Right lobe of liver (tissue), 6 donors: Measurements from ENCODE around the gene MMP1. TPM values are rescaled to one million over a fixed set of nuclear protein-coding genes. Genes with fewer than 3 reads are reported as not detected.

Experiments used
- ATAC-seq, 4 donors: fragments of 200-7000 bp; cut with Tn5 transposase; one replicate each; pipeline ENCODE4 v1.9.1; 2020; ENCODE audit warnings: mild to moderate bottlenecking in 4 of 4, moderate library complexity in 4 of 4
- DNase-seq, 3 donors: peaks; one replicate each; pipeline ENCODE4 v3.0.0-alpha.2; 2020
- H3K27ac ChIP-seq, 3 donors: fragments of 200-600 bp; one replicate each; pipeline ENCODE4 v1.8.0; 2022
- H3K27me3 ChIP-seq, 2 donors: fragments of 200-600 bp; one replicate each; pipeline ENCODE4 v1.8.0; 2022
- H3K36me3 ChIP-seq, 4 donors: fragments of 200-600 bp; sonication (generic) in 1 of 4; one replicate each; pipeline versions ENCODE4 v1.5.1 to v1.8.0; 2017 to 2022; ENCODE audit warnings: control low read depth in 1 of 4
- H3K4me1 ChIP-seq, 4 donors: fragments of 200-600 bp; sonication (generic) in 1 of 4; one replicate each; pipeline versions ENCODE4 v1.5.1 to v1.8.0; 2017 to 2022; ENCODE audit warnings: control low read depth in 1 of 4
- H3K4me3 ChIP-seq, 3 donors: fragments of 200-600 bp; one replicate each; pipeline ENCODE4 v1.8.0; 2022
- H3K9me3 ChIP-seq, 4 donors: fragments of 200-600 bp; sonication (generic) in 1 of 4; one replicate each; pipeline versions ENCODE4 v1.5.1 to v1.8.0; 2017 to 2022; ENCODE audit warnings: control low read depth in 1 of 4
- POLR2A ChIP-seq: fragments of 450-650 bp; IDR thresholded peaks from one replicate; pipeline ENCODE4 v1.6.1; 2017; ENCODE audit warnings: antibody characterized with exemption, mild to moderate bottlenecking
- WGBS: methylation state at CpG from one replicate; pipeline ENCODE4 v1.1.6; 2018; ENCODE audit warnings: low coverage, low lambda C conversion rate; ENCODE audit not compliant: insufficient coverage; ENCODE audit errors: missing lambda C conversion rate; 5-methylcytosine and 5-hydroxymethylcytosine counted together
- intact Hi-C, 2 donors: fragments of 100-400 bp; cut with DNase I; formaldehyde crosslinking; loops; one replicate each; pipeline versions ENCODE4 v1.11.2 to v1.14.1; 2022
- total RNA-seq, 6 experiments: library from RNA; depleted of rRNA in 2 of 6; stranded (reverse); fragments of >200 nt in 2 of 6; fragmentation: NEBNext Ultra II Directional in 3 of 6; extraction: Animal tissue kit (Norgen Biotek cat#: 25700) in 3 of 6; gene quantifications; one replicate each; pipeline versions ENCODE4 v1.1.0 to v1.2.4, GENCODE V29; 2016 to 2023
- TF ChIP-seq, protein P1 (sequence below), 4 donors: fragments of 200-600 bp in 3 of 4; fragments of 450-650 bp in 1 of 4; IDR thresholded peaks; one replicate each; pipeline versions ENCODE4 v1.5.1 to v1.8.0; 2016 to 2022; ENCODE audit warnings: antibody characterized with exemption in 4 of 4, mild to moderate bottlenecking in 2 of 4
- donor health status: DM: no; HTN: yes; CAD: no.
- donor health status: DM: no; HTN: no; CAD: no.
- donor health status: DM: no; HTN: no; CAD: no.
- donor health status: DM: no; HTN: yes; CAD: no.
- donor health status: DM: no; HTN: yes; CAD: no.

Gene MMP1
- total RNA-seq, 6 experiments from 2014 or later: 0.22 TPM; not detected in 5

DNA sequence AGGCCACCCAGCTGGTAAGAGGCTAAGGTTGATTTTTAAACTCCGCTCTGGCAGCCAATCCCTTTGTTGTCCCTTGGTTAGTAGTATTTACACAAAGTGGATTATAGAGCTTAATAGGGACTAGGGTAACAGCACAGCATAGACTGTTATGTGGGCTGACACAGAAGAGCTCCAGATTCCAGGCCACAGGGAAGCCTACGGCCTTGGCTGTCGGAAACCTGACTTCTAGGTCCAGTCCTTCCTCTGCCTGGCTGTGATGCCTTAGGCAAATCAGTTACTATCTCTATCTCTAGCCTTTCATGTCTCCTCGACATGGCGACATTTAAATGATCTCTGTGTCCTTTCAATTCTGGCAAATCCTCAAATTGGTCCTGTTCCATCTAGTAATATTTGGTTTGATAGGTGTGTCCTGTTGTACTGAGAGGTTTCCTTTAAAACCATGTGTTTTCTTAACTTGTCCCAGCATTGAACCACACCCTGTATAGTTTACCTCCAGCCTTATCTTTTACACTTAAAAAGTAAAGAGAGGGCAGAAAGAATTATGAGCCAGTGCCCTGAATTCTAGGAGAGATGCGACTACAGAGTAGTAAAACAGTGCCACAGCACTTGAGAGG is 4.2 kb downstream of the MMP1 start:
- TF ChIP-seq, protein P1, sequence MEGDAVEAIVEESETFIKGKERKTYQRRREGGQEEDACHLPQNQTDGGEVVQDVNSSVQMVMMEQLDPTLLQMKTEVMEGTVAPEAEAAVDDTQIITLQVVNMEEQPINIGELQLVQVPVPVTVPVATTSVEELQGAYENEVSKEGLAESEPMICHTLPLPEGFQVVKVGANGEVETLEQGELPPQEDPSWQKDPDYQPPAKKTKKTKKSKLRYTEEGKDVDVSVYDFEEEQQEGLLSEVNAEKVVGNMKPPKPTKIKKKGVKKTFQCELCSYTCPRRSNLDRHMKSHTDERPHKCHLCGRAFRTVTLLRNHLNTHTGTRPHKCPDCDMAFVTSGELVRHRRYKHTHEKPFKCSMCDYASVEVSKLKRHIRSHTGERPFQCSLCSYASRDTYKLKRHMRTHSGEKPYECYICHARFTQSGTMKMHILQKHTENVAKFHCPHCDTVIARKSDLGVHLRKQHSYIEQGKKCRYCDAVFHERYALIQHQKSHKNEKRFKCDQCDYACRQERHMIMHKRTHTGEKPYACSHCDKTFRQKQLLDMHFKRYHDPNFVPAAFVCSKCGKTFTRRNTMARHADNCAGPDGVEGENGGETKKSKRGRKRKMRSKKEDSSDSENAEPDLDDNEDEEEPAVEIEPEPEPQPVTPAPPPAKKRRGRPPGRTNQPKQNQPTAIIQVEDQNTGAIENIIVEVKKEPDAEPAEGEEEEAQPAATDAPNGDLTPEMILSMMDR (IDR thresholded peaks at IDR 0.05): no peak
- TF ChIP-seq POLR2A: no peak
- Histone ChIP-seq H3K36me3 (no peaks in the 10 kb centered on the region), H3K9me3 (no peaks in the 10 kb centered on the region), H3K27ac (no peak overlapping the region), H3K4me3 (no peak overlapping the region), H3K27me3 (no peaks in the 10 kb centered on the region), H3K4me1 (no peaks in the 10 kb centered on the region)
- WGBS: 64% methylated on average over 6 of the region's 6 CpGs
- intact Hi-C loops: no loop called here
- no peak for ATAC-seq
- DNase-seq: no peak

DNA sequence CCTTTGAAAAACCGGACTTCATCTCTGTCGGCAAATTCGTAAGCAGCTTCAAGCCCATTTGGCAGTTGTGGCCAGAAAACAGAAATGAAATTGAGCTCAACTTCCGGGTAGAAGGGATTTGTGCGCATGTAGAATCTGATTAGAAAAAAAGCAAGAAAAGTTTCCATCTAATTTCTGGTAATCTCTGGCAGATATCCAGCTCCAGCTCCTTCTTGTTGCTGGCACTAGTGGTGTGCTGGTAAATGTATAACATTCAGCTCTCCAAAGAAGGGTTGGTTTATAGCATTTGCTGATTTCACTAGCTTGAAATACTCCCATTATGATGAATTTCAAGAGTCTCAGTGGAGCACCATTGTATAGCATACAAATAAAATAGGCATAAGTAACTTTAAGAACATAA is 5.4 kb downstream of the MMP1 start:
- WGBS: 71% methylated on average over 5 of the region's 5 CpGs
- intact Hi-C loops: no loop called here
- no peaks in the 10 kb centered on the region for H3K27me3 ChIP-seq
- no peak for DNase-seq
- no peaks in the 10 kb centered on the region for H3K4me1 ChIP-seq
- no peak overlapping the region for H3K4me3 ChIP-seq
- no peaks in the 10 kb centered on the region for H3K9me3 ChIP-seq
- no peaks in the 10 kb centered on the region for H3K36me3 ChIP-seq
- TF ChIP-seq, protein P1 (IDR thresholded peaks at IDR 0.05): no peak
- TF ChIP-seq POLR2A: no peak
- no peak for ATAC-seq
- H3K27ac ChIP-seq: no peak overlapping the region

DNA sequence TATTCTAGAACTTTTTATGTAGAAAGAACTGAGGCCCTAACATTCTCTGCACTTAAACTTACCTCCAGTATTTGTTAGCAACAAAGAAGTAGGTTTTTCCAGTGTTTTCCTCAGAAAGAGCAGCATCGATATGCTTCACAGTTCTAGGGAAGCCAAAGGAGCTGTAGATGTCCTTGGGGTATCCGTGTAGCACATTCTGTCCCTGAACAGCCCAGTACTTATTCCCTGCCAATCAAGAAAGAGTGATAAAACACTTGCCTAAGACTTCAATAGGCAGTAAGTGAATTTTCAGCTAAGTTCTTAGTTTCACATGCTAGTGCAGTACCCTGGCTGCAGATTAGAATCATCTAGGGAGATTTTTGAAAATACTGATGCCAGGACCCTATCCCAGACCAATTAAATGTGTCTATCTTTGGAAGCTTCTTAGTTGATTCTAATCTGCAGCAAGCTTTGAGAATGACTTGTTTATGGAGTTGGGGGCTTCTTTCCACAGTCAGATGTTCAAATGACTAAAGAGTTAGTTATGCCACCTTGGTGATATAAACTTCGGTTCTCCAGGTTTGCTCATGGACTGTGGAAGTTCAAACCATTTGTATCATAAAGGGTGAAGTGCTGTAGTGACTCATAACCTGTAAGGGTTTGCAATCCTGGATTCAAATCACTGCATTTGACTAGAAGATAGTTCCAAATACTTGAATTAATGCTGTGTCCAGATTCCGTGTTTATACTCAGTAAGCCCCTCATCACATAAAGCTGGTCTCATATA is 6.5 kb downstream of the MMP1 start:
- intact Hi-C loops: no loop called here
- Histone ChIP-seq H3K4me1 (no peaks in the 10 kb centered on the region), H3K36me3 (no peaks in the 10 kb centered on the region), H3K27me3 (no peaks in the 10 kb centered on the region), H3K27ac (no peak overlapping the region), H3K4me3 (no peak overlapping the region), H3K9me3 (no peaks in the 10 kb centered on the region)
- ATAC-seq (no peak), DNase-seq (no peak)
- no peak for TF ChIP-seq POLR2A
- TF ChIP-seq, protein P1 (IDR thresholded peaks at IDR 0.05): no peak
- 61% methylated on average over 4 of the region's 4 CpGs for WGBS

DNA sequence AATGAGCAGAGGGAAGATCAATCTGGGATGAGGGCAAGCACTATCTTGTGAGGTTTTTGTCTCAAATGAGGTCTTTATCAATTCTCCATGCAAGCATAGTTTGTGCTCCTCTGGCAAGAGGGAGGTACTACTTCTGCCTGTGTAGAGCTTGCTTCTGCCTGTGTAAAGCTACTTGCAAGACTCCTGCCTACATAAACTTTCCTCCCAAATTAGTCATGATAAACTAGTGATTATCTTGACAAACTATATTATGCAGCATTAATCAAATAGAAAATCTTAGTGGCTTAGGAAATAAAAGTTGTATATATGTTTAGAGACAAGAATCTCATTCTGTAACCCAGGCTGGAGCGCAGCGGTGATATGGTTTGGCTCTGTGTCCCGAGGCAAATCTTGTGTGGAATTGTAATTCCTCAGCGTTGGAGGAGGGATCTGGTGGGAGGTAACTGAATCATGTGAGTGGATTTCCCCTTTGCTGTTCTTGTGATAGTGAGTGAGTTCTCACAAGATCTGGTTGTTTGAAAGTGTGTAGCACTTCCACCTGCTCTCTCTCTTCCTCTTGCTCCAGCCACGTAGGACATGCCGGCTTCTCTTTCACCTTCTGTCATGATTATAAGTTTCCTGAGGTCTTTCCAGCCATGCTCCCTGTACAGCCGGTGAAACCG is 9.5 kb downstream of the MMP1 start:
- intact Hi-C loops: no loop called here
- no peak for DNase-seq
- H3K4me1 ChIP-seq: no peaks in the 10 kb centered on the region
- H3K27me3 ChIP-seq: no peaks in the 10 kb centered on the region
- no peaks in the 10 kb centered on the region for H3K36me3 ChIP-seq
- TF ChIP-seq, protein P1 (IDR thresholded peaks at IDR 0.05): no peak
- TF ChIP-seq POLR2A: no peak
- H3K9me3 ChIP-seq: no peaks in the 10 kb centered on the region
- H3K27ac ChIP-seq: no peak overlapping the region
- WGBS: 68% methylated on average over 5 of the region's 8 CpGs
- ATAC-seq: no peak
- H3K4me3 ChIP-seq: no peak overlapping the region
